Fibroblast of mammary gland (primary cell): ENCODE measurements around the gene TRIOBP.
A peak's percentile ranks its signal among the peaks of the same experiment; 100 is the strongest.

Source experiments
- DNase-seq: peaks from one replicate; pipeline ENCODE4 v3.0.0-alpha.2; 2010; ENCODE audit warnings: low read depth
- H3K4me3 ChIP-seq: 2 replicates; pipeline ENCODE4 v1.5.1; 2011; ENCODE audit warnings: low read depth, mild to moderate bottlenecking, low read length, moderate library complexity; ENCODE audit not compliant: control insufficient read depth
- CTCF ChIP-seq: conservative IDR thresholded peaks from 2 replicates; pipeline ENCODE4 v1.5.1; 2011; ENCODE audit warnings: low read depth, low read length, inconsistent platforms; ENCODE audit not compliant: control insufficient read depth, insufficient read depth

TRIOBP gene

GRCh38 chr22:37803639-37804351, 106.9 kb downstream of the TRIOBP start:
- TF ChIP-seq CTCF: no peak
- H3K4me3 ChIP-seq: no peak overlapping the region
- DNase-seq: no peak

GRCh38 chr22:37804352-37804880, 107.6 kb downstream of the TRIOBP start:
- TF ChIP-seq CTCF: no peak
- no peak for DNase-seq
- H3K4me3 ChIP-seq: peak overlapping the region; percentile 39

GRCh38 chr22:37804881-37805809, 108.3 kb downstream of the TRIOBP start:
- TF ChIP-seq CTCF: no peak
- DNase-seq: peak; percentile 78
- peak overlapping the region; percentile 65 for H3K4me3 ChIP-seq

- no peak for TF ChIP-seq CTCF
- peak overlapping the region; percentile 65 for H3K4me3 ChIP-seq
- no peak for DNase-seq
Measured at GRCh38 chr22:37805810-37806277, 109.0 kb downstream of the TRIOBP start.

GRCh38 chr22:37806409-37807333, 109.8 kb downstream of the TRIOBP start:
- TF ChIP-seq CTCF: no peak

More at GRCh38 chr22:37806409-37807333, 109.8 kb downstream of the TRIOBP start:
- H3K4me3 ChIP-seq: peak overlapping the region; percentile 65
- DNase-seq: peak; percentile 57
